Cardiac muscle cell (in vitro differentiated cells and primary cell): Measurements from ENCODE around the gene CABS1. TPM values are rescaled to one million over a fixed set of nuclear protein-coding genes. Genes with fewer than 3 reads are reported as not detected.

Experiments
- DNase-seq, 2 donors: peaks; one replicate each; pipeline versions ENCODE4 v3.0.0 to v3.0.0-alpha.2; 2010 to 2017; ENCODE audit warnings: low read depth in 1 of 2, low spot score in 1 of 2
- H3K27ac ChIP-seq: fragments of 200-600 bp; sonication (generic); 2 replicates; pipeline ENCODE4 v1.5.1; 2016
- H3K27me3 ChIP-seq: fragments of 200-600 bp; sonication (generic); 2 replicates; pipeline ENCODE4 v1.6.0; 2016; ENCODE audit warnings: control low read depth
- H3K36me3 ChIP-seq: fragments of 200-600 bp; sonication (generic); 2 replicates; pipeline ENCODE4 v1.5.1; 2016; ENCODE audit warnings: control low read depth
- H3K4me1 ChIP-seq: fragments of 200-600 bp; sonication (generic); 2 replicates; pipeline ENCODE4 v1.8.1; 2017; ENCODE audit warnings: low read depth, mild to moderate bottlenecking, mixed run types
- H3K4me3 ChIP-seq: fragments of 200-600 bp; sonication (generic); 2 replicates; pipeline ENCODE4 v1.5.1; 2016; ENCODE audit warnings: mild to moderate bottlenecking
- H3K9me3 ChIP-seq: fragments of 200-600 bp; sonication (generic); 2 replicates; pipeline ENCODE4 v1.5.1; 2017; ENCODE audit warnings: low read depth, mild to moderate bottlenecking, control low read depth
- CTCF ChIP-seq: IDR thresholded peaks from 2 replicates; pipeline ENCODE4 v1.5.1; 2012; ENCODE audit warnings: low read depth, mild to moderate bottlenecking, low read length
- polyA plus RNA-seq: library from polyadenylated mRNA; unstranded; fragments of >200 nt; fragmentation: Nextera tagmentation; extraction: Ambion mirVana; gene quantifications from 2 replicates; pipeline ENCODE4 v1.2.1, GENCODE V29; 2016
- total RNA-seq: library from RNA; depleted of rRNA; stranded (reverse); fragments of >200 nt; gene quantifications from 2 replicates; pipeline ENCODE4 v1.2.3, GENCODE V29; 2016

Gene CABS1
- total and polyA plus RNA-seq, 2 experiments from 2014 or later, result 0.55 TPM; not detected in 1

- H3K36me3 ChIP-seq, result no peaks in the 10 kb centered on the region
- no peak for DNase-seq
- no peaks in the 10 kb centered on the region for H3K4me1 ChIP-seq
- H3K27ac ChIP-seq, result no peak within 1 kb of the TSS
- no peaks in the 10 kb centered on the region for H3K9me3 ChIP-seq
- H3K27me3 ChIP-seq, result no peaks in the 10 kb centered on the region
- TF ChIP-seq CTCF, result no peak
- no peak within 1 kb of the TSS for H3K4me3 ChIP-seq
Measured at GRCh38 chr4:70360460-70360859, 25.7 kb downstream of the CABS1 start, which contains the start of gene SMR3A. Gene SMR3A (plus strand): TSS chr4:70360760. CDS start chr4:70362116, 1,356 bp downstream.

- no peak for TF ChIP-seq CTCF
- no peaks in the 10 kb centered on the region for H3K4me1 ChIP-seq
Measured at GRCh38 chr4:70364002-70364401, 29.2 kb downstream of the CABS1 start.

GRCh38 chr4:70365479-70365878 lies 30.7 kb downstream of the CABS1 start:
- H3K9me3 ChIP-seq, result no peaks in the 10 kb centered on the region
- no peaks in the 10 kb centered on the region for H3K4me1 ChIP-seq
- H3K36me3 ChIP-seq, result no peaks in the 10 kb centered on the region
- DNase-seq, result no peak
- H3K27me3 ChIP-seq, result no peaks in the 10 kb centered on the region
- H3K4me3 ChIP-seq, result no peak overlapping the region
- H3K27ac ChIP-seq, result no peak overlapping the region
- TF ChIP-seq CTCF, result no peak

More at GRCh38 chr4:70364002-70364401, 29.2 kb downstream of the CABS1 start:
- Histone ChIP-seq H3K27ac (no peak overlapping the region), H3K4me3 (no peak overlapping the region), H3K9me3 (no peaks in the 10 kb centered on the region), H3K36me3 (no peaks in the 10 kb centered on the region), H3K27me3 (no peaks in the 10 kb centered on the region)
- no peak for DNase-seq

GRCh38 chr4:70367813-70368212 lies 33.0 kb downstream of the CABS1 start:
- DNase-seq, result no peak
- Histone ChIP-seq H3K4me1 (no peaks in the 10 kb centered on the region), H3K27me3 (no peaks in the 10 kb centered on the region), H3K27ac (no peak overlapping the region), H3K4me3 (no peak overlapping the region), H3K36me3 (no peaks in the 10 kb centered on the region), H3K9me3 (no peaks in the 10 kb centered on the region)
- no peak for TF ChIP-seq CTCF

GRCh38 chr4:70371987-70372386 lies 37.2 kb downstream of the CABS1 start:
- DNase-seq, result no peak
- H3K4me1 ChIP-seq, result no peaks in the 10 kb centered on the region
- no peak overlapping the region for H3K27ac ChIP-seq
- TF ChIP-seq CTCF, result no peak
- no peaks in the 10 kb centered on the region for H3K36me3 ChIP-seq
- H3K4me3 ChIP-seq, result no peak overlapping the region
- H3K27me3 ChIP-seq, result no peaks in the 10 kb centered on the region
- no peaks in the 10 kb centered on the region for H3K9me3 ChIP-seq

GRCh38 chr4:70372760-70373159 lies 38.0 kb downstream of the CABS1 start:
- Histone ChIP-seq H3K27ac (no peak overlapping the region), H3K36me3 (no peaks in the 10 kb centered on the region), H3K9me3 (no peaks in the 10 kb centered on the region), H3K4me3 (no peak overlapping the region), H3K27me3 (no peaks in the 10 kb centered on the region), H3K4me1 (no peaks in the 10 kb centered on the region)
- DNase-seq, result no peak
- TF ChIP-seq CTCF, result no peak
